ENCODE measurements around the gene CHD2.

DNA sequence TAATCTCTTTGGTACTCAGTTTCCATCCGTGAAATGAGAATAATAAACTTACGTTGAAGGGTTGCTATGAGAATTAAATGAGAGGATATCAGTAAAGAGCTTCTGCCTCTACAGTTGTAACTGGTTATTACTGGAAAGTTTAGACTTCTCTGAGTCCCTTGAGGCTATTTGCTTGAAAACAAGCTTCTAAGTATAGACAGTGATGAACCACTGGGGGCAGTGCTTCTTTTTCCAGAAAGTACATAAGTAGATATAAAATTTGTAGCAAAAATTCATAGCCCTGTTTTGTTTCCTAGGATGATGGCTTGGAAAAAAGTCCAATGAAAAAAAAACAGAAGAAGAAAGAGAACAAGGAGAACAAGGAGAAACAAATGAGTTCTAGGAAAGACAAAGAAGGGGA, 101.8 kb downstream of the CHD2 start:
- TF ChIP-seq, protein P1, sequence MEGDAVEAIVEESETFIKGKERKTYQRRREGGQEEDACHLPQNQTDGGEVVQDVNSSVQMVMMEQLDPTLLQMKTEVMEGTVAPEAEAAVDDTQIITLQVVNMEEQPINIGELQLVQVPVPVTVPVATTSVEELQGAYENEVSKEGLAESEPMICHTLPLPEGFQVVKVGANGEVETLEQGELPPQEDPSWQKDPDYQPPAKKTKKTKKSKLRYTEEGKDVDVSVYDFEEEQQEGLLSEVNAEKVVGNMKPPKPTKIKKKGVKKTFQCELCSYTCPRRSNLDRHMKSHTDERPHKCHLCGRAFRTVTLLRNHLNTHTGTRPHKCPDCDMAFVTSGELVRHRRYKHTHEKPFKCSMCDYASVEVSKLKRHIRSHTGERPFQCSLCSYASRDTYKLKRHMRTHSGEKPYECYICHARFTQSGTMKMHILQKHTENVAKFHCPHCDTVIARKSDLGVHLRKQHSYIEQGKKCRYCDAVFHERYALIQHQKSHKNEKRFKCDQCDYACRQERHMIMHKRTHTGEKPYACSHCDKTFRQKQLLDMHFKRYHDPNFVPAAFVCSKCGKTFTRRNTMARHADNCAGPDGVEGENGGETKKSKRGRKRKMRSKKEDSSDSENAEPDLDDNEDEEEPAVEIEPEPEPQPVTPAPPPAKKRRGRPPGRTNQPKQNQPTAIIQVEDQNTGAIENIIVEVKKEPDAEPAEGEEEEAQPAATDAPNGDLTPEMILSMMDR (IDR thresholded peaks at IDR 0.05) = no peak
- no peak for TF ChIP-seq POLR2A (IDR thresholded peaks at IDR 0.05)
